C4-2B (cell line): ENCODE data around the gene EFCAB5.

Experiments
- H3K27ac ChIP-seq: fragments of 450-650 bp; 2 replicates; pipeline ENCODE4 v1.5.1; 2017
- CTCF ChIP-seq: fragments of 450-650 bp; conservative IDR thresholded peaks from 2 replicates; pipeline ENCODE4 v1.5.1; 2017; ENCODE audit warnings: mild to moderate bottlenecking
- ZFX ChIP-seq: fragments of 450-650 bp; IDR thresholded peaks from 2 replicates; pipeline ENCODE4 v1.6.1; 2017

The EFCAB5 gene

GRCh38 chr17:29959658-29960337, 18.4 kb downstream of the EFCAB5 start:
- TF ChIP-seq ZFX: no peak
- TF ChIP-seq CTCF: no peak
- no peak overlapping the region for H3K27ac ChIP-seq

GRCh38 chr17:29962656-29963055, 21.2 kb downstream of the EFCAB5 start:
- TF ChIP-seq ZFX: no peak
- TF ChIP-seq CTCF: no peak
- H3K27ac ChIP-seq: no peak overlapping the region

- no peak for TF ChIP-seq CTCF
- no peak for TF ChIP-seq ZFX
- no peak overlapping the region for H3K27ac ChIP-seq
Measured at GRCh38 chr17:29968271-29968670, 26.8 kb downstream of the EFCAB5 start.

GRCh38 chr17:29972277-29972676, 30.8 kb downstream of the EFCAB5 start:
- no peak overlapping the region for H3K27ac ChIP-seq
- no peak for TF ChIP-seq CTCF
- TF ChIP-seq ZFX: no peak

GRCh38 chr17:29973005-29973404, 31.6 kb downstream of the EFCAB5 start:
- TF ChIP-seq ZFX (no peak), CTCF (no peak)
- no peak overlapping the region for H3K27ac ChIP-seq

GRCh38 chr17:29977836-29978235, 36.4 kb downstream of the EFCAB5 start:
- TF ChIP-seq ZFX: no peak
- TF ChIP-seq CTCF: no peak

GRCh38 chr17:29980261-29980660, 38.8 kb downstream of the EFCAB5 start:
- TF ChIP-seq ZFX (no peak), CTCF (no peak)
- H3K27ac ChIP-seq: no peak overlapping the region

More at GRCh38 chr17:29977836-29978235, 36.4 kb downstream of the EFCAB5 start:
- no peak overlapping the region for H3K27ac ChIP-seq
